IMR-90 (cell line): ENCODE measurements around the gene WDR53. TPM values are rescaled to one million over a fixed set of nuclear protein-coding genes. Genes with fewer than 3 reads are reported as not detected.

ENCODE experiments used
- ATAC-seq: fragments of 200-7000 bp; cut with Tn5 transposase; 2 replicates; pipeline ENCODE4 v1.9.1; 2020; ENCODE audit warnings: low read depth, mild to moderate bottlenecking, moderate library complexity
- BruUV-seq: library from RNA; stranded (reverse); fragments of 400-500 nt; replicated peaks from 2 replicates; lab custom pipeline; 2021; lab: Mats Ljungman, UMichigan
- CTCF ChIA-PET: fragments of 300-600 bp; formaldehyde crosslinking; extraction: SDS; loops from one replicate; lab custom pipeline; 2021; ENCODE audit warnings: antibody characterized with exemption; lab: Yijun Ruan, JAX
- POLR2A ChIA-PET: fragments of 300-600 bp; sonication (Branson Sonifier 250); formaldehyde crosslinking; loops from one replicate; lab custom pipeline; 2022; ENCODE audit warnings: antibody characterized with exemption; ENCODE audit not compliant: unreplicated experiment; lab: Charles Lee
- DNase-seq: peaks from one replicate; pipeline ENCODE4 v3.0.0; 2013
- H2AFZ ChIP-seq: replicated peaks from 2 replicates; pipeline ENCODE3; 2013; ENCODE audit warnings: low read length, mild to moderate bottlenecking; ENCODE audit not compliant: poor library complexity
- H2AK5ac ChIP-seq: 2 replicates; pipeline ENCODE4 v1.6.1; 2013; ENCODE audit warnings: low read depth, low read length, inconsistent platforms
- H2AK9ac ChIP-seq: replicated peaks from 2 replicates; pipeline ENCODE3; 2013; ENCODE audit warnings: mild to moderate bottlenecking, low read depth, low read length, moderate library complexity; ENCODE audit not compliant: poor library complexity
- H2BK120ac ChIP-seq: 2 replicates; pipeline ENCODE4 v1.6.1; 2013; ENCODE audit warnings: low read depth, low read length, inconsistent platforms
- H2BK15ac ChIP-seq: 3 replicates; pipeline ENCODE4 v1.6.1; 2013; ENCODE audit warnings: low read depth, low read length, inconsistent platforms
- H2BK20ac ChIP-seq: 2 replicates; pipeline ENCODE4 v1.6.1; 2013; ENCODE audit warnings: low read depth, mild to moderate bottlenecking, inconsistent platforms, low read length, moderate library complexity
- H2BK5ac ChIP-seq: 2 replicates; pipeline ENCODE4 v1.6.1; 2013; ENCODE audit warnings: mild to moderate bottlenecking, low read depth, low read length, inconsistent platforms; ENCODE audit not compliant: poor library complexity, severe bottlenecking
- H3K14ac ChIP-seq: replicated peaks from 2 replicates; pipeline ENCODE4 v1.6.1; 2013; ENCODE audit warnings: low read depth, low read length, inconsistent platforms
- H3K18ac ChIP-seq: 2 replicates; pipeline ENCODE4 v1.6.1; 2013; ENCODE audit warnings: low read depth, low read length, control low read depth
- H3K23ac ChIP-seq: 2 replicates; pipeline ENCODE4 v1.6.1; 2013; ENCODE audit warnings: low read depth, low read length, inconsistent platforms
- H3K27ac ChIP-seq: 2 replicates; pipeline ENCODE4 v1.5.1; 2013; ENCODE audit warnings: mild to moderate bottlenecking, control low read depth, low read length; ENCODE audit not compliant: insufficient read depth
- H3K27me3 ChIP-seq: 2 replicates; pipeline ENCODE4 v1.6.1; 2013; ENCODE audit warnings: low read length; ENCODE audit not compliant: control insufficient read depth, insufficient read depth
- H3K36me3 ChIP-seq: 2 replicates; pipeline ENCODE4 v1.6.1; 2013; ENCODE audit warnings: low read length, mixed read lengths; ENCODE audit not compliant: control insufficient read depth, insufficient read depth
- H3K4ac ChIP-seq: 2 replicates; pipeline ENCODE4 v1.6.1; 2013; ENCODE audit warnings: low read depth, low read length, inconsistent platforms
- H3K4me1 ChIP-seq: 2 replicates; pipeline ENCODE4 v1.6.1; 2013; ENCODE audit warnings: low read length, mixed read lengths; ENCODE audit not compliant: control insufficient read depth, insufficient read depth
- H3K4me2 ChIP-seq: 2 replicates; pipeline ENCODE4 v1.6.1; 2013; ENCODE audit warnings: low read depth, mild to moderate bottlenecking, control low read depth, low read length, moderate library complexity
- H3K4me3 ChIP-seq: 2 replicates; pipeline ENCODE4 v1.5.1; 2013; ENCODE audit warnings: low read depth, mild to moderate bottlenecking, control low read depth, low read length, moderate library complexity; ENCODE audit not compliant: insufficient read depth
- H3K56ac ChIP-seq: 2 replicates; pipeline ENCODE4 v1.6.1; 2013; ENCODE audit warnings: low read length, inconsistent platforms; ENCODE audit not compliant: insufficient read depth; ENCODE audit errors: extremely low read depth
- H3K79me1 ChIP-seq, 2 experiments: 2 replicates each; pipeline ENCODE4 v1.6.1; 2013; ENCODE audit warnings: low read length in 2 of 2, inconsistent platforms in 1 of 2, low read depth in 1 of 2
- H3K9ac ChIP-seq: 2 replicates; pipeline ENCODE4 v1.6.1; 2013; ENCODE audit warnings: low read depth, low read length, control low read depth
- H3K9me1 ChIP-seq: 2 replicates; pipeline ENCODE4 v1.6.1; 2013; ENCODE audit warnings: low read length, inconsistent platforms; ENCODE audit not compliant: insufficient read depth
- H3K9me3 ChIP-seq: 2 replicates; pipeline ENCODE4 v1.6.1; 2013; ENCODE audit warnings: low read length; ENCODE audit not compliant: control insufficient read depth, insufficient read depth
- H4K20me1 ChIP-seq: 2 replicates; pipeline ENCODE4 v1.6.1; 2013; ENCODE audit warnings: low read length, inconsistent platforms; ENCODE audit not compliant: insufficient read depth
- H4K5ac ChIP-seq: 2 replicates; pipeline ENCODE4 v1.6.1; 2013; ENCODE audit warnings: mild to moderate bottlenecking, low read depth, low read length, control low read depth
- H4K8ac ChIP-seq, 2 experiments: 2 replicates each; pipeline ENCODE4 v1.6.1; 2013; ENCODE audit warnings: low read depth in 2 of 2, low read length in 2 of 2, control low read depth in 1 of 2, inconsistent platforms in 1 of 2
- H4K91ac ChIP-seq: 2 replicates; pipeline ENCODE4 v1.6.1; 2013; ENCODE audit warnings: low read depth, low read length, inconsistent platforms; ENCODE audit not compliant: insufficient read depth
- BHLHE40 ChIP-seq: fragments of 150-350 bp; IDR thresholded peaks from 2 replicates; pipeline ENCODE4 v1.6.1; 2016; ENCODE audit warnings: mild to moderate bottlenecking, low read depth, low read length
- CEBPB ChIP-seq: IDR thresholded peaks from 2 replicates; pipeline ENCODE4 v1.6.1; 2012; ENCODE audit warnings: low read depth, low read length, improper control_type of control experiment
- CTCF ChIP-seq: conservative IDR thresholded peaks from 2 replicates; pipeline ENCODE4 v1.5.1; 2012; ENCODE audit warnings: mild to moderate bottlenecking, low read depth, low read length, improper control_type of control experiment
- FOS ChIP-seq: fragments of 150-350 bp; IDR thresholded peaks from 2 replicates; pipeline ENCODE4 v1.6.1; 2016; ENCODE audit warnings: low read depth, low read length
- MAFK ChIP-seq: IDR thresholded peaks from 2 replicates; pipeline ENCODE4 v1.6.1; 2012; ENCODE audit warnings: low read depth, low read length, improper control_type of control experiment
- MAZ ChIP-seq: IDR thresholded peaks from 2 replicates; pipeline ENCODE4 v1.6.1; 2012; ENCODE audit warnings: low read depth, mild to moderate bottlenecking, low read length, improper control_type of control experiment, moderate library complexity, borderline replicate concordance
- RCOR1 ChIP-seq: IDR thresholded peaks from 2 replicates; pipeline ENCODE4 v1.6.1; 2012; ENCODE audit warnings: mild to moderate bottlenecking, low read length, improper control_type of control experiment; ENCODE audit not compliant: insufficient replicate concordance
- RFX5 ChIP-seq: IDR thresholded peaks from 2 replicates; pipeline ENCODE4 v1.8.0; 2012; ENCODE audit warnings: low read depth, mild to moderate bottlenecking, low read length, moderate library complexity
- SMC3 ChIP-seq: fragments of 150-350 bp; IDR thresholded peaks from 2 replicates; pipeline ENCODE4 v1.6.1; 2016; ENCODE audit warnings: low read depth, mild to moderate bottlenecking, antibody characterized with exemption, low read length, moderate library complexity
- WGBS, 2 experiments: methylation state at CpG; one replicate each; pipeline versions ENCODE4 v1.1.5 to v1.1.7; 2013; ENCODE audit warnings: missing lambda C conversion rate in 2 of 2; ENCODE audit not compliant: insufficient read length in 1 of 2; ENCODE audit errors: extremely low coverage in 2 of 2; 5-methylcytosine and 5-hydroxymethylcytosine counted together
- dilution Hi-C: fragments of 300-500 bp; cut with HindIII; formaldehyde crosslinking; loops from one replicate; pipeline ENCODE4 v1.14.3; 2018; ENCODE audit warnings: low sequenced_read_pairs; ENCODE audit not compliant: unreplicated experiment
- in situ Hi-C: fragments of 300-500 bp; cut with MboI; formaldehyde crosslinking; loops from 3 replicates; pipeline ENCODE4 v1.14.3; 2019; ENCODE audit warnings: low sequenced_read_pairs, inconsistent platforms, mixed read lengths
- intact Hi-C: fragments of 100-400 bp; cut with micrococcal nuclease; formaldehyde crosslinking; loops from 2 replicates; pipeline ENCODE4 v1.10.0; 2022
- polyA plus RNA-seq, 3 experiments: library from polyadenylated mRNA; depleted of rRNA; stranded (reverse); fragments of >200 nt; gene quantifications; 2 replicates each; pipeline ENCODE4 v1.2.3, GENCODE V29; 2012; ENCODE audit warnings: low replicate concordance in 1 of 3
- total RNA-seq: library from RNA; depleted of rRNA; stranded (reverse); fragments of >200 nt; gene quantifications from 2 replicates; pipeline ENCODE4 v1.2.3, GENCODE V29; 2012
- TF ChIP-seq, protein P1 (sequence below): fragments of 150-350 bp; IDR thresholded peaks from 2 replicates; pipeline ENCODE4 v1.6.1; 2016; ENCODE audit warnings: low read depth, mild to moderate bottlenecking, low read length, moderate library complexity, borderline replicate concordance

The WDR53 gene
- total and polyA plus RNA-seq, 2 of the 4 experiments (the other 2 are of a cell fraction), result 5.7 to 5.9 TPM

GRCh38 chr3:196600359-196600758 lies 32.0 kb upstream of the WDR53 start:
- no peak overlapping the region for H3K14ac ChIP-seq
- no peak overlapping the region for H3K18ac ChIP-seq
- no peaks in the 10 kb centered on the region for H3K36me3 ChIP-seq
- BruUV-seq, result no TSS peak
- no peaks in the 10 kb centered on the region for H4K20me1 ChIP-seq
- no peak overlapping the region for H3K56ac ChIP-seq
- no peak for ATAC-seq
- no peak overlapping the region for H3K4ac ChIP-seq
- dilution Hi-C loops, result no loop called here
- H3K79me1 ChIP-seq, result no peaks in the 10 kb centered on the region
- H4K8ac ChIP-seq, result no peak overlapping the region
- no peaks in the 10 kb centered on the region for H3K4me1 ChIP-seq
- no peaks in the 10 kb centered on the region for H3K9me1 ChIP-seq
- no peak overlapping the region for H3K23ac ChIP-seq
- no peak overlapping the region for H2AK9ac ChIP-seq
- H2BK120ac ChIP-seq, result no peak overlapping the region
- POLR2A ChIA-PET, result no interaction called here
- no peak overlapping the region for H4K91ac ChIP-seq
- intact Hi-C loops, result loop anchor here (10.0 kb wide), 1 partner anchor 344 kb away; the partner anchor contains the start of gene NCBP2
- no peak overlapping the region for H3K4me3 ChIP-seq
- H3K4me2 ChIP-seq, result no peak overlapping the region
- H2BK15ac ChIP-seq, result no peak overlapping the region
- H2BK20ac ChIP-seq, result no peak overlapping the region
- no peak overlapping the region for H3K27ac ChIP-seq
- TF ChIP-seq BHLHE40 (no peak), CTCF (no peak), FOS (no peak), CEBPB (no peak), RCOR1 (no peak), MAZ (no peak), MAFK (no peak), SMC3 (no peak), RFX5 (no peak)
- TF ChIP-seq, protein P1, sequence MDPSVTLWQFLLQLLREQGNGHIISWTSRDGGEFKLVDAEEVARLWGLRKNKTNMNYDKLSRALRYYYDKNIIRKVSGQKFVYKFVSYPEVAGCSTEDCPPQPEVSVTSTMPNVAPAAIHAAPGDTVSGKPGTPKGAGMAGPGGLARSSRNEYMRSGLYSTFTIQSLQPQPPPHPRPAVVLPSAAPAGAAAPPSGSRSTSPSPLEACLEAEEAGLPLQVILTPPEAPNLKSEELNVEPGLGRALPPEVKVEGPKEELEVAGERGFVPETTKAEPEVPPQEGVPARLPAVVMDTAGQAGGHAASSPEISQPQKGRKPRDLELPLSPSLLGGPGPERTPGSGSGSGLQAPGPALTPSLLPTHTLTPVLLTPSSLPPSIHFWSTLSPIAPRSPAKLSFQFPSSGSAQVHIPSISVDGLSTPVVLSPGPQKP, result no peak
- no peaks in the 10 kb centered on the region for H3K9me3 ChIP-seq
- in situ Hi-C loops, result loop anchor here (25.0 kb wide), 1 partner anchor 362 kb away; the partner anchor contains the start of gene PIGZ
- H3K9ac ChIP-seq, result no peak overlapping the region
- peaks cover 23% of the 10 kb centered on the region for H3K27me3 ChIP-seq
- H4K5ac ChIP-seq, result no peak overlapping the region
- no peak overlapping the region for H2AFZ ChIP-seq
- no peak overlapping the region for H2AK5ac ChIP-seq
- H2BK5ac ChIP-seq, result no peak overlapping the region
- WGBS, 2 experiments, result 60% methylated on average over 2 of the region's 7 CpGs; no CpG with 5 or more reads in 1 of the 2 experiments
- CTCF ChIA-PET, result no interaction called here
- DNase-seq, result no peak
